Measurements from ENCODE around the gene HILPDA. TPM values are rescaled to one million over a fixed set of nuclear protein-coding genes. Genes with fewer than 3 reads are reported as not detected.
A peak's percentile ranks its signal among the peaks of the same experiment; 100 is the strongest.
"Not testable (repeated sequence)": the region's sequence is repeated elsewhere in the genome, so short reads cannot be mapped to it uniquely, and the experiment has no call there.

HILPDA gene
- total RNA-seq, 1 experiment from 2014 or later: 32.2 TPM

- no peaks in the 10 kb centered on the region for H3K4me1 ChIP-seq (ENCODE audit: low read length)
- H3K27me3 ChIP-seq (ENCODE audit: low read length): no peaks in the 10 kb centered on the region
- H3K79me2 ChIP-seq (ENCODE audit: low read length): no peaks in the 10 kb centered on the region
- H3K9ac ChIP-seq (ENCODE audit: low read length): no peak overlapping the region
- H4K20me1 ChIP-seq (ENCODE audit: insufficient read depth, low read depth, low read length): no peaks in the 10 kb centered on the region
- H2AFZ ChIP-seq (ENCODE audit: low read length): no peak overlapping the region
- DNase-seq: no peak
- peaks cover 3% of the 10 kb centered on the region; the same call in 1 of the 2 replicates for H3K36me3 ChIP-seq (ENCODE audit: insufficient read depth, low read length)
- H3K9me3 ChIP-seq (ENCODE audit: low read length): no peaks in the 10 kb centered on the region
- no peak overlapping the region for H3K4me2 ChIP-seq (ENCODE audit: low read depth, low read length, poor library complexity, severe bottlenecking)
- no peaks in the 10 kb centered on the region for H3K9me2 ChIP-seq (replicated peaks; ENCODE audit: insufficient read depth, low read length)
- H3K4me3 ChIP-seq (ENCODE audit: low read length): no peak overlapping the region
- no peak overlapping the region for H3K27ac ChIP-seq (ENCODE audit: low read length)
Observed at GRCh38 chr7:128497405-128497804, 41.7 kb downstream of the HILPDA start.

GRCh38 chr7:128505416-128505815 is 49.7 kb downstream of the HILPDA start:
- not testable (repeated sequence) for H3K9me3 ChIP-seq (ENCODE audit: low read length); H3K9me2 ChIP-seq (replicated peaks; ENCODE audit: insufficient read depth, low read length); H3K27ac ChIP-seq (ENCODE audit: low read length); H3K4me3 ChIP-seq (ENCODE audit: low read length); H3K79me2 ChIP-seq (ENCODE audit: low read length); H3K9ac ChIP-seq (ENCODE audit: low read length); H2AFZ ChIP-seq (ENCODE audit: low read length); H3K36me3 ChIP-seq (ENCODE audit: insufficient read depth, low read length); DNase-seq; H3K27me3 ChIP-seq (ENCODE audit: low read length); H3K4me2 ChIP-seq (ENCODE audit: low read depth, low read length, poor library complexity, severe bottlenecking); H4K20me1 ChIP-seq (ENCODE audit: insufficient read depth, low read depth, low read length)
- H3K4me1 ChIP-seq (ENCODE audit: low read length): peaks cover 22% of the 10 kb centered on the region

GRCh38 chr7:128506819-128507218 is 51.1 kb downstream of the HILPDA start:
- not testable (repeated sequence) for H3K9me2 ChIP-seq (replicated peaks; ENCODE audit: insufficient read depth, low read length); H2AFZ ChIP-seq (ENCODE audit: low read length); DNase-seq; H3K9me3 ChIP-seq (ENCODE audit: low read length); H4K20me1 ChIP-seq (ENCODE audit: insufficient read depth, low read depth, low read length); H3K27me3 ChIP-seq (ENCODE audit: low read length); H3K36me3 ChIP-seq (ENCODE audit: insufficient read depth, low read length); H3K79me2 ChIP-seq (ENCODE audit: low read length)
- Histone ChIP-seq H3K27ac (ENCODE audit: low read length) (peak overlapping the region; percentile 77), H3K4me2 (ENCODE audit: low read depth, low read length, poor library complexity, severe bottlenecking) (peak overlapping the region; percentile 43), H3K9ac (ENCODE audit: low read length) (peak overlapping the region; percentile 33; the same call in 1 of the 2 replicates), H3K4me3 (ENCODE audit: low read length) (0 out of 2 replicates have a peak overlapping the region, but pooled peaks have one; percentile 20), H3K4me1 (ENCODE audit: low read length) (peaks cover 22% of the 10 kb centered on the region)

- not testable (repeated sequence) for H4K20me1 ChIP-seq (ENCODE audit: insufficient read depth, low read depth, low read length); DNase-seq; H2AFZ ChIP-seq (ENCODE audit: low read length); H3K9me2 ChIP-seq (replicated peaks; ENCODE audit: insufficient read depth, low read length); H3K36me3 ChIP-seq (ENCODE audit: insufficient read depth, low read length); H3K27me3 ChIP-seq (ENCODE audit: low read length); H3K9me3 ChIP-seq (ENCODE audit: low read length); H3K79me2 ChIP-seq (ENCODE audit: low read length)
- peak overlapping the region; percentile 43 for H3K4me2 ChIP-seq (ENCODE audit: low read depth, low read length, poor library complexity, severe bottlenecking)
- H3K4me1 ChIP-seq (ENCODE audit: low read length): peaks cover 22% of the 10 kb centered on the region
- peak overlapping the region; percentile 70 for H3K27ac ChIP-seq (ENCODE audit: low read length)
- peak overlapping the region; percentile 33; the same call in 1 of the 2 replicates for H3K9ac ChIP-seq (ENCODE audit: low read length)
- 0 out of 2 replicates have a peak overlapping the region, but pooled peaks have one; percentile 20 for H3K4me3 ChIP-seq (ENCODE audit: low read length)
Observed at GRCh38 chr7:128507321-128507993, 51.8 kb downstream of the HILPDA start.

Small RNAs within 50 kb of the gene (small RNA-seq; reads per million reads assigned to genes)
- gene AC010655.1 (not detected), gene AC010655.2 (not detected), gene RF00017 (not detected), gene RNU7-54P (not detected)

Other genes starting within 250 kb of the HILPDA start
- gene LEP, start 214.6 kb upstream of the HILPDA start, total RNA-seq (2014; rRNA removed; shearing (Covaris generic); ENCODE audit: low replicate concordance): not detected in 2 replicates
- gene RBM28, start 112.0 kb upstream of the HILPDA start, total RNA-seq (2014; rRNA removed; shearing (Covaris generic); ENCODE audit: low replicate concordance): 28.8 and 37.2 TPM in 2 replicates
- not detected in 2 replicates for gene PRRT4, start 94.2 kb upstream of the HILPDA start, total RNA-seq (2014; rRNA removed; shearing (Covaris generic); ENCODE audit: low replicate concordance)
- 30.5 and 50.1 TPM in 2 replicates for gene IMPDH1, start 45.9 kb upstream of the HILPDA start, total RNA-seq (2014; rRNA removed; shearing (Covaris generic); ENCODE audit: low replicate concordance)
- 20.7 and 27.8 TPM in 2 replicates for gene METTL2B, start 20.9 kb downstream of the HILPDA start, total RNA-seq (2014; rRNA removed; shearing (Covaris generic); ENCODE audit: low replicate concordance)
- gene GARIN1A, start 216.4 kb downstream of the HILPDA start, total RNA-seq (2014; rRNA removed; shearing (Covaris generic); ENCODE audit: low replicate concordance): 1.1 and 1.8 TPM in 2 replicates